Muscle layer of duodenum (tissue), 2 donors: ENCODE measurements around the gene GXYLT2.

Experiments used
- H3K27ac ChIP-seq: one replicate; pipeline ENCODE4 v1.7.0; 2013; ENCODE audit warnings: mild to moderate bottlenecking, low read length
- H3K27me3 ChIP-seq: one replicate; pipeline ENCODE4 v1.7.0; 2013; ENCODE audit warnings: low read depth, mild to moderate bottlenecking, control low read depth, low read length
- H3K36me3 ChIP-seq, 2 donors: one replicate each; pipeline ENCODE4 v1.7.0; 2013; ENCODE audit warnings: low read length in 2 of 2, control low read depth in 1 of 2, mild to moderate bottlenecking in 1 of 2; ENCODE audit not compliant: insufficient read depth in 2 of 2, control insufficient read depth in 1 of 2
- H3K4me1 ChIP-seq, 2 donors: one replicate each; pipeline ENCODE4 v1.7.0; 2013; ENCODE audit warnings: low read length in 2 of 2, mild to moderate bottlenecking in 2 of 2, control low read depth in 1 of 2, moderate library complexity in 1 of 2; ENCODE audit not compliant: insufficient read depth in 2 of 2, control insufficient read depth in 1 of 2
- H3K4me3 ChIP-seq, 2 donors: one replicate each; pipeline ENCODE4 v1.7.0; 2013; ENCODE audit warnings: low read length in 2 of 2, low read depth in 1 of 2, mild to moderate bottlenecking in 1 of 2
- H3K9me3 ChIP-seq, 2 donors: one replicate each; pipeline ENCODE4 v1.7.0; 2013; ENCODE audit warnings: low read length in 2 of 2, control low read depth in 1 of 2, mild to moderate bottlenecking in 1 of 2; ENCODE audit not compliant: control insufficient read depth in 1 of 2
- donor health status: healthy.

GXYLT2 gene

DNA sequence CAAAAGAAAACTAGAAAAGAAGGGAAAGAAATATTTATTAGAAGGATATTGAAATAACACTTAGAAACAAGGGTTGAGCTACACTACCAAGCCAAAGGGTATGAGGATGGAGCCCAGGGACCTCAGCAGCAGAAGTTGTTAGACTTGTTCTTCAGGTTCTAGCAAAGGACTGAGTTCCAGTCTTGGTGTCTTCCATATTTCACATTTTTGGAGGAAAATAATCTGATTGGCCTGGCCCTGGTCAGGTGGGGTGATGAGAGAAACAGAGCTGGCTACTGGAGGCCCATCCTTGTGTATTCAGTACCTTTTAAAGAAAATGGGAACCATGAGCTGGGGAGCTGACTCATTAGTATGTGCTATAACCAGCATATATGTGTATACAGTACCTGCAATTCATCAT lies 137.0 kb downstream of the GXYLT2 start:
- Histone ChIP-seq H3K4me3 (no peak overlapping the region), H3K36me3 (no peaks in the 10 kb centered on the region), H3K9me3 (no peaks in the 10 kb centered on the region), H3K4me1 (peaks cover 7 to 28% of the 10 kb centered on the region in 2 donors), H3K27me3 (no peaks in the 10 kb centered on the region), H3K27ac (no peak overlapping the region)

DNA sequence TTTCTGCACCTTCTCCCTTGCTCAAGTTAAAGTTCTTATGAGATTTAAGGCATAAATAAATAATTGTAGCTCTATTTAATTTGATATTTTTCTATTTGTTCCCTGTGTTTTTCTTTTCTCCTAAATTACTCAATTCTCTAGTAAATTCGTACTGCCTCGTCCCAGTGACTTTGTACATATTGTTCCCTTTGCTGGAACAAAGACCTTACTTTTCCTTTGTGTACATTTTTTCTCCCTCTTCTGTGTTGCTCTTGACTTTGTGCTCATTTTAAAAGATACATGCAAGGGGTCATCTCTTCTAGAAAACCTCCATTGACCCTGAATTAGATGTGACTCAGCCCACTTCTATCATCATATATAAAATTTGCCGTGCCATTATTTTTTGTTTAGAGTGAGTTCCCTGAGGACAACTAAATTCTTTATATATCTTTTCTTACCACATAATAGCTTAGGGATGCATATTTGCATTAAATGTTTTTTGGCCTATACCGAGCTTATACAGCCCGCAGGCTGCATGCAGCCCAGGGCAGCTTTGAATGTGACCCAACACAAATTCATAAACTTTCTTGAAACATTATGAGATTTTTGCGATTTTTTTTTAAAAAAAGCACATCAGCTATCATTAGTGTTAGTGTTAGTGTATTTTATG lies 138.4 kb downstream of the GXYLT2 start:
- H3K27me3 ChIP-seq: no peaks in the 10 kb centered on the region
- H3K36me3 ChIP-seq: no peaks in the 10 kb centered on the region
- no peaks in the 10 kb centered on the region for H3K9me3 ChIP-seq
- H3K4me1 ChIP-seq: peaks cover 7 to 28% of the 10 kb centered on the region in 2 donors
- H3K4me3 ChIP-seq: no peak overlapping the region
- H3K27ac ChIP-seq: no peak overlapping the region
